ENCODE measurements around the gene DISC1. TPM values are rescaled to one million over a fixed set of nuclear protein-coding genes. Genes with fewer than 3 reads are reported as not detected.

DISC1 gene
- total and polyA plus RNA-seq, 2 experiments from 2014 or later, result 6.5 to 11.5 TPM

DNA sequence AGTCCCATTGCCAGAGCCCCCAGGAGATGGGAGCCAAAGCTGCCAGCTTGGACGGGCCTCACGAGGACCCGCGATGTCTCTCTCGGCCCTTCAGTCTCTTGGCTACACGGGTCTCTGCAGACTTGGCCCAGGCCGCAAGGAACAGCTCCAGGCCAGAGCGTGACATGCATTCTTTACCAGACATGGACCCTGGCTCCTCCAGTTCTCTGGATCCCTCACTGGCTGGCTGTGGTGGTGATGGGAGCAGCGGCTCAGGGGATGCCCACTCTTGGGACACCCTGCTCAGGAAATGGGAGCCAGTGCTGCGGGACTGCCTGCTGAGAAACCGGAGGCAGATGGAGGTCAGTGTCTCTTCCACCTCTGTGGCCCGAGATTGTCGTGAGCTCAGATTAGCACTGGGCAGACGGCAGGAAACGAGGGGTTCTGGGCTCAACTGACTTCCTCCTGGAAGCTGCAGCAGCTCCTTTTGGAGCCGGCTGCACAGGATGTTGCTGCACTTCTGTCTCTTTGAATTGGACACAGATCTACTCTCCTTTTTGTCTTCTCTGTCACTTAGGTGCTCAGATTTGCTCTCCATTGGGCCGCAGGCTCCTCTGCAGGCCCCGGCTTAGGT, 68.0 kb downstream of the DISC1 start:
- Histone ChIP-seq H3K9me3 (ENCODE audit: low read depth) (no peaks in the 10 kb centered on the region), H3K4me1 (ENCODE audit: low read depth) (peaks cover 11% of the 10 kb centered on the region), H3K36me3 (no peaks in the 10 kb centered on the region), H3K4me3 (no peak overlapping the region), H3K27me3 (no peaks in the 10 kb centered on the region), H3K27ac (no peak overlapping the region)
- TF ChIP-seq, protein P1, sequence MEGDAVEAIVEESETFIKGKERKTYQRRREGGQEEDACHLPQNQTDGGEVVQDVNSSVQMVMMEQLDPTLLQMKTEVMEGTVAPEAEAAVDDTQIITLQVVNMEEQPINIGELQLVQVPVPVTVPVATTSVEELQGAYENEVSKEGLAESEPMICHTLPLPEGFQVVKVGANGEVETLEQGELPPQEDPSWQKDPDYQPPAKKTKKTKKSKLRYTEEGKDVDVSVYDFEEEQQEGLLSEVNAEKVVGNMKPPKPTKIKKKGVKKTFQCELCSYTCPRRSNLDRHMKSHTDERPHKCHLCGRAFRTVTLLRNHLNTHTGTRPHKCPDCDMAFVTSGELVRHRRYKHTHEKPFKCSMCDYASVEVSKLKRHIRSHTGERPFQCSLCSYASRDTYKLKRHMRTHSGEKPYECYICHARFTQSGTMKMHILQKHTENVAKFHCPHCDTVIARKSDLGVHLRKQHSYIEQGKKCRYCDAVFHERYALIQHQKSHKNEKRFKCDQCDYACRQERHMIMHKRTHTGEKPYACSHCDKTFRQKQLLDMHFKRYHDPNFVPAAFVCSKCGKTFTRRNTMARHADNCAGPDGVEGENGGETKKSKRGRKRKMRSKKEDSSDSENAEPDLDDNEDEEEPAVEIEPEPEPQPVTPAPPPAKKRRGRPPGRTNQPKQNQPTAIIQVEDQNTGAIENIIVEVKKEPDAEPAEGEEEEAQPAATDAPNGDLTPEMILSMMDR (IDR thresholded peaks at IDR 0.05; ENCODE audit: low read depth, low read length), result no peak
- DNase-seq (ENCODE audit: low read depth in 1 of 2, low spot score in 1 of 2), result no peak

DNA sequence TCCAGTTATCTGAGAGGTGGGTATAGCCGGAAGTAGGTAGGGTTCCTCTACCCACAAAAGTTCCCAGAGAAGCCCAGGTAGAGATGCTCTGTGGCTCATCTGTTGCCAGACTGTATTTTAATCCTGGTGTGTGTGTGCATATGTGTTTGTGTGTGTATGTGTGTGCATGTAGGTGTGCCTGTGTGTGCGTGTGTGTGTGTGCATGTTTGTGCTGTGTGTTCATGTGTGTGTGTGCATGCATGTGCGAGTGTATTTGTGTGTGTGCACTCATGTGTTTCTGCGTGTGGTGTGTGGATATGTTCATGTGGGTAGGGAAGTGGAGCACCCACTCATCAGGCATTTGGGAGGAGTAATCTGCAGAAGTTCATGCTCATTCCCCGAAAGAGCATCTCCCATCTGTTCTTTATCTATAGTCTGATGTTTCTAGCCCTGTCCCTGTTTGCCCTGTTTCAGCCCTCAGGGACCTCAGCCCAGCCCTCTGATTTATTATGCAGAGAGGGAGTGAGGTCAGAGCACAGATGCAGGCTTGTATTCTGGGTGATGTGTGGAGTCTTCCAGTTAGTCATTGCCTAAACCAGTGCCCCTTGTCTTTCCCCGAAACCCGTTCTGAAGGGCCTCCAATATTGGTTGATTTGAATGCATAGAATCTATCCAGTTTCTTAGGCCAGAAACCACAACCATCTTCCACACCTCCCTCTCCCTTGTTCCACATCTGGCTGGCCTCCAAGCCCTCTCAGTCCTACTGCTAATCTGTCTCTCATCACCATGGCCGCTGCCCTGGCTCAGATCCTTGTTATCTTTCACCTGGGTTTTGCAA, 69.1 kb downstream of the DISC1 start:
- H3K4me1 ChIP-seq (ENCODE audit: low read depth), result peaks cover 11% of the 10 kb centered on the region
- H3K27ac ChIP-seq, result no peak overlapping the region
- TF ChIP-seq, protein P1 (IDR thresholded peaks at IDR 0.05; ENCODE audit: low read depth, low read length), result no peak
- no peaks in the 10 kb centered on the region for H3K9me3 ChIP-seq (ENCODE audit: low read depth)
- peak; percentile 31 to 53 for DNase-seq (ENCODE audit: low read depth in 1 of 2, low spot score in 1 of 2)
- no peaks in the 10 kb centered on the region for H3K27me3 ChIP-seq
- no peak overlapping the region for H3K4me3 ChIP-seq
- H3K36me3 ChIP-seq, result no peaks in the 10 kb centered on the region

- no peaks in the 10 kb centered on the region for H3K27me3 ChIP-seq
- no peaks in the 10 kb centered on the region for H3K9me3 ChIP-seq (ENCODE audit: low read depth)
- H3K27ac ChIP-seq, result no peak overlapping the region
- TF ChIP-seq, protein P1 (IDR thresholded peaks at IDR 0.05; ENCODE audit: low read depth, low read length), result no peak
- peak in 1 of 2 donors; percentile 12 for DNase-seq (ENCODE audit: low read depth in 1 of 2, low spot score in 1 of 2)
- H3K4me3 ChIP-seq, result no peak overlapping the region
- H3K36me3 ChIP-seq, result no peaks in the 10 kb centered on the region
- peaks cover 11% of the 10 kb centered on the region for H3K4me1 ChIP-seq (ENCODE audit: low read depth)
Observed at GRCh38 chr1:231699784-231700183, 73.2 kb downstream of the DISC1 start.

GRCh38 chr1:231701306-231701705, 74.7 kb downstream of the DISC1 start:
- Histone ChIP-seq H3K4me3 (no peak overlapping the region), H3K27me3 (no peaks in the 10 kb centered on the region), H3K36me3 (no peaks in the 10 kb centered on the region), H3K4me1 (ENCODE audit: low read depth) (peaks cover 6% of the 10 kb centered on the region), H3K27ac (no peak overlapping the region), H3K9me3 (ENCODE audit: low read depth) (no peaks in the 10 kb centered on the region)
- no peak for DNase-seq (ENCODE audit: low read depth in 1 of 2, low spot score in 1 of 2)
- TF ChIP-seq, protein P1 (IDR thresholded peaks at IDR 0.05; ENCODE audit: low read depth, low read length), result no peak

GRCh38 chr1:231702331-231702730, 75.7 kb downstream of the DISC1 start:
- TF ChIP-seq, protein P1 (IDR thresholded peaks at IDR 0.05; ENCODE audit: low read depth, low read length), result no peak
- no peak overlapping the region for H3K27ac ChIP-seq

More at GRCh38 chr1:231702331-231702730, 75.7 kb downstream of the DISC1 start:
- Histone ChIP-seq H3K4me3 (no peak overlapping the region), H3K9me3 (ENCODE audit: low read depth) (no peaks in the 10 kb centered on the region), H3K27me3 (no peaks in the 10 kb centered on the region), H3K4me1 (ENCODE audit: low read depth) (no peaks in the 10 kb centered on the region), H3K36me3 (no peaks in the 10 kb centered on the region)
- peak in 1 of 2 donors; percentile 28 for DNase-seq (ENCODE audit: low read depth in 1 of 2, low spot score in 1 of 2)
